Ishikawa (cell line): ENCODE results near the gene EXOC6.

ENCODE experiments used
- CEBPB ChIP-seq: IDR thresholded peaks from 2 replicates; pipeline ENCODE4 v1.6.1; 2012
- CREB1 ChIP-seq: IDR thresholded peaks from 2 replicates; pipeline ENCODE4 v1.6.1; 2012; ENCODE audit warnings: low read depth
- EGR1 ChIP-seq: IDR thresholded peaks from 2 replicates; pipeline ENCODE4 v1.6.1; 2012
- EP300 ChIP-seq: IDR thresholded peaks from 2 replicates; pipeline ENCODE4 v1.6.1; 2012; ENCODE audit warnings: borderline replicate concordance
- FOXM1 ChIP-seq: IDR thresholded peaks from 2 replicates; pipeline ENCODE4 v1.6.1; 2012; ENCODE audit warnings: low read depth, borderline replicate concordance
- MAX ChIP-seq: IDR thresholded peaks from 2 replicates; pipeline ENCODE4 v1.6.1; 2012
- NFIC ChIP-seq: IDR thresholded peaks from 2 replicates; pipeline ENCODE4 v1.6.1; 2012
- RAD21 ChIP-seq: IDR thresholded peaks from 2 replicates; pipeline ENCODE4 v1.6.1; 2012; ENCODE audit warnings: low read depth
- TAF1 ChIP-seq: IDR thresholded peaks from 2 replicates; pipeline ENCODE4 v1.6.1; 2012; ENCODE audit warnings: low read depth, mild to moderate bottlenecking
- TCF12 ChIP-seq: IDR thresholded peaks from 2 replicates; pipeline ENCODE4 v1.6.1; 2012; ENCODE audit warnings: low read depth
- TEAD4 ChIP-seq: IDR thresholded peaks from 2 replicates; pipeline ENCODE4 v1.6.1; 2012
- YY1 ChIP-seq: IDR thresholded peaks from 2 replicates; pipeline ENCODE4 v1.6.1; 2012; ENCODE audit warnings: low read depth
- ZBTB7A ChIP-seq: IDR thresholded peaks from 2 replicates; pipeline ENCODE4 v1.6.1; 2012; ENCODE audit warnings: low read depth
- TF ChIP-seq, protein P1 (sequence below): IDR thresholded peaks from 2 replicates; pipeline ENCODE4 v1.6.1; 2012; ENCODE audit warnings: low read depth, mild to moderate bottlenecking
- TF ChIP-seq, protein P2 (sequence below): IDR thresholded peaks from 2 replicates; pipeline ENCODE4 v1.6.1; 2012

Gene EXOC6, protein sequence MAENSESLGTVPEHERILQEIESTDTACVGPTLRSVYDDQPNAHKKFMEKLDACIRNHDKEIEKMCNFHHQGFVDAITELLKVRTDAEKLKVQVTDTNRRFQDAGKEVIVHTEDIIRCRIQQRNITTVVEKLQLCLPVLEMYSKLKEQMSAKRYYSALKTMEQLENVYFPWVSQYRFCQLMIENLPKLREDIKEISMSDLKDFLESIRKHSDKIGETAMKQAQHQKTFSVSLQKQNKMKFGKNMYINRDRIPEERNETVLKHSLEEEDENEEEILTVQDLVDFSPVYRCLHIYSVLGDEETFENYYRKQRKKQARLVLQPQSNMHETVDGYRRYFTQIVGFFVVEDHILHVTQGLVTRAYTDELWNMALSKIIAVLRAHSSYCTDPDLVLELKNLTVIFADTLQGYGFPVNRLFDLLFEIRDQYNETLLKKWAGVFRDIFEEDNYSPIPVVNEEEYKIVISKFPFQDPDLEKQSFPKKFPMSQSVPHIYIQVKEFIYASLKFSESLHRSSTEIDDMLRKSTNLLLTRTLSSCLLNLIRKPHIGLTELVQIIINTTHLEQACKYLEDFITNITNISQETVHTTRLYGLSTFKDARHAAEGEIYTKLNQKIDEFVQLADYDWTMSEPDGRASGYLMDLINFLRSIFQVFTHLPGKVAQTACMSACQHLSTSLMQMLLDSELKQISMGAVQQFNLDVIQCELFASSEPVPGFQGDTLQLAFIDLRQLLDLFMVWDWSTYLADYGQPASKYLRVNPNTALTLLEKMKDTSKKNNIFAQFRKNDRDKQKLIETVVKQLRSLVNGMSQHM

GRCh38 chr10:92848441-92849233, at the start of gene EXOC6:
TSS of gene EXOC6 (plus strand) at chr10:92848520. CDS start at chr10:92848534, 14 bp downstream.
- TF ChIP-seq FOXM1, result no peak
- TF ChIP-seq, protein P1, sequence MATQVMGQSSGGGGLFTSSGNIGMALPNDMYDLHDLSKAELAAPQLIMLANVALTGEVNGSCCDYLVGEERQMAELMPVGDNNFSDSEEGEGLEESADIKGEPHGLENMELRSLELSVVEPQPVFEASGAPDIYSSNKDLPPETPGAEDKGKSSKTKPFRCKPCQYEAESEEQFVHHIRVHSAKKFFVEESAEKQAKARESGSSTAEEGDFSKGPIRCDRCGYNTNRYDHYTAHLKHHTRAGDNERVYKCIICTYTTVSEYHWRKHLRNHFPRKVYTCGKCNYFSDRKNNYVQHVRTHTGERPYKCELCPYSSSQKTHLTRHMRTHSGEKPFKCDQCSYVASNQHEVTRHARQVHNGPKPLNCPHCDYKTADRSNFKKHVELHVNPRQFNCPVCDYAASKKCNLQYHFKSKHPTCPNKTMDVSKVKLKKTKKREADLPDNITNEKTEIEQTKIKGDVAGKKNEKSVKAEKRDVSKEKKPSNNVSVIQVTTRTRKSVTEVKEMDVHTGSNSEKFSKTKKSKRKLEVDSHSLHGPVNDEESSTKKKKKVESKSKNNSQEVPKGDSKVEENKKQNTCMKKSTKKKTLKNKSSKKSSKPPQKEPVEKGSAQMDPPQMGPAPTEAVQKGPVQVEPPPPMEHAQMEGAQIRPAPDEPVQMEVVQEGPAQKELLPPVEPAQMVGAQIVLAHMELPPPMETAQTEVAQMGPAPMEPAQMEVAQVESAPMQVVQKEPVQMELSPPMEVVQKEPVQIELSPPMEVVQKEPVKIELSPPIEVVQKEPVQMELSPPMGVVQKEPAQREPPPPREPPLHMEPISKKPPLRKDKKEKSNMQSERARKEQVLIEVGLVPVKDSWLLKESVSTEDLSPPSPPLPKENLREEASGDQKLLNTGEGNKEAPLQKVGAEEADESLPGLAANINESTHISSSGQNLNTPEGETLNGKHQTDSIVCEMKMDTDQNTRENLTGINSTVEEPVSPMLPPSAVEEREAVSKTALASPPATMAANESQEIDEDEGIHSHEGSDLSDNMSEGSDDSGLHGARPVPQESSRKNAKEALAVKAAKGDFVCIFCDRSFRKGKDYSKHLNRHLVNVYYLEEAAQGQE, result 0 out of 2 replicates have a peak, but pooled peaks have one; percentile 15
- TF ChIP-seq MAX, result peak; percentile 44
- TF ChIP-seq RAD21, result no peak; the same call in 1 of the 2 replicates
- TF ChIP-seq YY1, result peak; percentile 97
- no peak; the same call in 1 of the 2 replicates for TF ChIP-seq EP300
- TF ChIP-seq CREB1, result no peak
- TF ChIP-seq TCF12, result peak; percentile 13; the same call in 1 of the 2 replicates
- TF ChIP-seq, protein P2, sequence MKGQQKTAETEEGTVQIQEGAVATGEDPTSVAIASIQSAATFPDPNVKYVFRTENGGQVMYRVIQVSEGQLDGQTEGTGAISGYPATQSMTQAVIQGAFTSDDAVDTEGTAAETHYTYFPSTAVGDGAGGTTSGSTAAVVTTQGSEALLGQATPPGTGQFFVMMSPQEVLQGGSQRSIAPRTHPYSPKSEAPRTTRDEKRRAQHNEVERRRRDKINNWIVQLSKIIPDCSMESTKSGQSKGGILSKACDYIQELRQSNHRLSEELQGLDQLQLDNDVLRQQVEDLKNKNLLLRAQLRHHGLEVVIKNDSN, result 0 out of 2 replicates have a peak, but pooled peaks have one; percentile 17
- TF ChIP-seq NFIC, result no peak
- TF ChIP-seq CEBPB, result no peak
- peak; percentile 86 for TF ChIP-seq ZBTB7A
- TF ChIP-seq TAF1, result peak; percentile 90
- TF ChIP-seq EGR1, result peak; percentile 97
- peak; percentile 24 for TF ChIP-seq TEAD4

DNA sequence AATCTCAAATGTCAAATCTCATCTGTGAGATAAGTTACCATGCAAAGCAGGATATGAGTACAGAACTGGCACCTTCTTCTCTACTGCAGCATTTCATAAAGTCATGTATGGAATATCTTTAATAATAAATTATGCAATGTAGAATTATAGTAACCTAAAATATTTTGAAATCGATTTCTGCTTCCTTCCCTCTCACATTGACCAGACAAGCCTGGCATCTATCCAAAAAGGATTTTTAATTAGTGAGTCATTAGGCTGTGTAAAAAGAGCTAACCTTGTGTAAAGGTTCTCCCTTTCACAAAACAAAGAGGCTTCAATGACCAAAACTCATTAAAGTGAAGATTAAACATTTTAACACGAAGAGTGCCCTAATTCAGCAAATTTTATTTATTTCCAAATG, 48.8 kb upstream of the EXOC6 start:
- 0 out of 2 replicates have a peak, but pooled peaks have one; percentile 33 for TF ChIP-seq NFIC
- TF ChIP-seq, protein P2, result no peak

DNA sequence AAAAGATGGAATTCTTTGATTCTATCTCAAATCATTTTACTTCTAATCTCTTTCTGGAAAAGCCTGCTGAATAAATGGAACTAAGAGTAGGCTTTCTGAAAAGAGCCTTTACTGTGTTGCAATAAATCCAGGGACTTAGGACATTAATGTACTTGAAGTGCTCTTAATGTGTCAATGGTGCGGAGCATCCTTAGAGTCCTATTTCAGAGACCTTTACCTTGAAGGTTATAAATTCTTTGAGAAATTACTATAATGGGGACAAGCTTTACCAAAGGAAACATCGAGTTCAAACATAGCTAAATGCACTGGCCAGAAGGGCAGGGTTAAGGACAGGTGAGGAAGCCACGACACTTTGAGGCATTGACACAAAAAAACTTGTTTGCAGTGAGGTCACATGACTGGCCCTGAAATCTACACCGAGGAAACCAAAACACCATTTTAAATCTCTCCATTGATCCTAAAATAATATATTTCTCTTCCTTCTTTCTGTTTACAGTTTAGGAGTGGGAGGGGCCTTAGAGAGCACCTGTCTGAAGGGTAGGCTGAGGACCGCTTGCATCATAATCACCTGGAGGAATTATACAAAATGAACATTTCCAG, 48.1 kb upstream of the EXOC6 start:
- TF ChIP-seq, protein P1, result no peak
- TF ChIP-seq, protein P2, result peak; percentile 57

DNA sequence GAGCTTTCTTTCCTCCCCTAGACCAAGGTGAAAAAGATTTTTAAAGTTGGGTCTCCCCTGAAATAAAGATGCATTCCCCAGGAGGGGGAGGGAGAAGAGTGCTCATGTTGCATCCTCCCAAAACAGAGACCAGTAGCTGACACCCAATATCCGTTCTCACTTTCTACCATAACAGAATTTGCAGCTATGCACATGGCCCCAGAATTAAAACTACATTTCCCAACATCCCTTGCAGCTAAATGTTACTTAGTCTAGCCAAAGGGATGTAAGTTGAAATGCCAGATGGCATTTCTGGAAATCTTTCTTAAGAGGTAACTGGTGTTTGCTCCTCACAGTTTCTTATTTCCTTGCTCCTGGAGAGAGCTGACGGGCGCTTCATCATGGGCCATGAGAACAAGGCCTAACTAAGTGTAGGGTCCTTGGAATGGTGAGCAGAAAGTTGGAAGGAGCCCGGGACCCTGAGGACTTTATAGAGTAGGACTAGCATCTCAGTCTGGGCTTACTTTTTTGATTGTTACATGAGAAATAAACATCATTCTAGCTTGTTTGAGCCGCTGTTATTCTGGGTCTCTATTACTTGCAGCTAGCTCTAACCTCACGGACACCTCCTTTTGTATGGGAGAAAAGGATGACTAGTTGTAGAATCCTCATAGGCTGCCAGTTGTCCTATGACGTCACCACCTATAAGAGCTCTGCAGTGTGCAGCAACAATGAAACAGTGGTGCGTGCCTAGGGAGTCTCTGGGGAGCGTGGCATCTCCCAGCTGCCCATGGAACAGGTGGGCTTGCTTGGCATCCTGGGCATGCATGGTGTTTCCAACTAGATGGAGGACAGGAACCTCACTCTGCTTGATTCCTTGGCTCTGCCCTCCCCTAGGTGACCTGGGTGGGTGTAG, 46.1 kb upstream of the EXOC6 start:
- no peak for TF ChIP-seq CREB1
- TF ChIP-seq MAX, result no peak
- no peak for TF ChIP-seq EP300
- no peak for TF ChIP-seq RAD21
- no peak for TF ChIP-seq FOXM1
- TF ChIP-seq CEBPB, result no peak
- TF ChIP-seq, protein P2, result no peak
- TF ChIP-seq NFIC, result no peak
- TF ChIP-seq TAF1, result no peak
- TF ChIP-seq ZBTB7A, result no peak
- TF ChIP-seq, protein P1, result no peak
- TF ChIP-seq TEAD4, result no peak
- TF ChIP-seq TCF12, result no peak
- no peak for TF ChIP-seq YY1
